ENCODE results near the gene GLRB. TPM values are rescaled to one million over a fixed set of nuclear protein-coding genes. Genes with fewer than 3 reads are reported as not detected.

GLRB gene
- total and polyA plus RNA-seq, 4 donors, result 20.8 to 70.1 (median 42.0) TPM

- H3K9me3 ChIP-seq (ENCODE audit: control insufficient read depth, insufficient read depth, low read length), result no peaks in the 10 kb centered on the region
- no peak overlapping the region for H3K27ac ChIP-seq (ENCODE audit: low read depth, low read length)
- H3K4me1 ChIP-seq (ENCODE audit: control insufficient read depth, insufficient read depth, low read length), result no peaks in the 10 kb centered on the region
- no peaks in the 10 kb centered on the region for H3K27me3 ChIP-seq (ENCODE audit: control insufficient read depth, insufficient read depth, low read length)
- DNase-seq (ENCODE audit: low read depth in 4 of 6, low spot score in 6 of 6), result no peak
- no peak overlapping the region for H3K4me3 ChIP-seq (ENCODE audit: low read depth, low read length)
- 100% methylated on average over 1 of the region's 6 CpGs for WGBS (ENCODE audit: insufficient coverage)
- no peaks in the 10 kb centered on the region for H3K36me3 ChIP-seq (ENCODE audit: control insufficient read depth, insufficient read depth, low read length)
Observed at GRCh38 chr4:157114671-157115070, 38.7 kb downstream of the GLRB start.

GRCh38 chr4:157115613-157116335 lies 39.8 kb downstream of the GLRB start:
- no CpG with 5 or more reads among the region's 3 CpGs for WGBS (ENCODE audit: insufficient coverage)
- Histone ChIP-seq H3K9me3 (ENCODE audit: control insufficient read depth, insufficient read depth, low read length) (no peaks in the 10 kb centered on the region), H3K4me3 (ENCODE audit: low read depth, low read length) (no peak overlapping the region), H3K36me3 (ENCODE audit: control insufficient read depth, insufficient read depth, low read length) (no peaks in the 10 kb centered on the region), H3K27me3 (ENCODE audit: control insufficient read depth, insufficient read depth, low read length) (no peaks in the 10 kb centered on the region), H3K27ac (ENCODE audit: low read depth, low read length) (peak overlapping the region; percentile 68), H3K4me1 (ENCODE audit: control insufficient read depth, insufficient read depth, low read length) (no peaks in the 10 kb centered on the region)
- no peak for DNase-seq (ENCODE audit: low read depth in 4 of 6, low spot score in 6 of 6)

GRCh38 chr4:157121401-157121800 lies 45.5 kb downstream of the GLRB start:
- H3K27me3 ChIP-seq (ENCODE audit: control insufficient read depth, insufficient read depth, low read length), result no peaks in the 10 kb centered on the region
- no peaks in the 10 kb centered on the region for H3K4me1 ChIP-seq (ENCODE audit: control insufficient read depth, insufficient read depth, low read length)
- H3K4me3 ChIP-seq (ENCODE audit: low read depth, low read length), result no peak overlapping the region
- H3K9me3 ChIP-seq (ENCODE audit: control insufficient read depth, insufficient read depth, low read length), result no peaks in the 10 kb centered on the region
- H3K27ac ChIP-seq (ENCODE audit: low read depth, low read length), result no peak overlapping the region
- WGBS (ENCODE audit: insufficient coverage), result no CpG with 5 or more reads among the region's 2 CpGs
- H3K36me3 ChIP-seq (ENCODE audit: control insufficient read depth, insufficient read depth, low read length), result no peaks in the 10 kb centered on the region
- DNase-seq (ENCODE audit: low read depth in 4 of 6, low spot score in 6 of 6), result no peak

GRCh38 chr4:157127571-157127970 lies 51.6 kb downstream of the GLRB start:
- no peaks in the 10 kb centered on the region for H3K4me1 ChIP-seq (ENCODE audit: control insufficient read depth, insufficient read depth, low read length)
- no peaks in the 10 kb centered on the region for H3K9me3 ChIP-seq (ENCODE audit: control insufficient read depth, insufficient read depth, low read length)
- H3K27me3 ChIP-seq (ENCODE audit: control insufficient read depth, insufficient read depth, low read length), result no peaks in the 10 kb centered on the region
- H3K36me3 ChIP-seq (ENCODE audit: control insufficient read depth, insufficient read depth, low read length), result no peaks in the 10 kb centered on the region
- 83% methylated on average over 2 of the region's 2 CpGs for WGBS (ENCODE audit: insufficient coverage)
- no peak overlapping the region for H3K27ac ChIP-seq (ENCODE audit: low read depth, low read length)
- no peak overlapping the region for H3K4me3 ChIP-seq (ENCODE audit: low read depth, low read length)
- no peak for DNase-seq (ENCODE audit: low read depth in 4 of 6, low spot score in 6 of 6)

GRCh38 chr4:157128395-157128794 lies 52.4 kb downstream of the GLRB start:
- no peaks in the 10 kb centered on the region for H3K4me1 ChIP-seq (ENCODE audit: control insufficient read depth, insufficient read depth, low read length)
- peak in 3 of 6 donors; percentile 4 to 71 (median 55) for DNase-seq (ENCODE audit: low read depth in 4 of 6, low spot score in 6 of 6)
- no peak overlapping the region for H3K4me3 ChIP-seq (ENCODE audit: low read depth, low read length)
- H3K27ac ChIP-seq (ENCODE audit: low read depth, low read length), result no peak overlapping the region
- no peaks in the 10 kb centered on the region for H3K27me3 ChIP-seq (ENCODE audit: control insufficient read depth, insufficient read depth, low read length)
- no peaks in the 10 kb centered on the region for H3K36me3 ChIP-seq (ENCODE audit: control insufficient read depth, insufficient read depth, low read length)
- H3K9me3 ChIP-seq (ENCODE audit: control insufficient read depth, insufficient read depth, low read length), result no peaks in the 10 kb centered on the region

GRCh38 chr4:157141976-157142375 lies 66.0 kb downstream of the GLRB start:
- no peak for DNase-seq (ENCODE audit: low read depth in 4 of 6, low spot score in 6 of 6)
- Histone ChIP-seq H3K27ac (ENCODE audit: low read depth, low read length) (no peak overlapping the region), H3K9me3 (ENCODE audit: control insufficient read depth, insufficient read depth, low read length) (no peaks in the 10 kb centered on the region), H3K36me3 (ENCODE audit: control insufficient read depth, insufficient read depth, low read length) (no peaks in the 10 kb centered on the region), H3K27me3 (ENCODE audit: control insufficient read depth, insufficient read depth, low read length) (no peaks in the 10 kb centered on the region), H3K4me1 (ENCODE audit: control insufficient read depth, insufficient read depth, low read length) (no peaks in the 10 kb centered on the region), H3K4me3 (ENCODE audit: low read depth, low read length) (no peak overlapping the region)

- Histone ChIP-seq H3K4me3 (ENCODE audit: low read depth, low read length) (no peak overlapping the region), H3K9me3 (ENCODE audit: control insufficient read depth, insufficient read depth, low read length) (no peaks in the 10 kb centered on the region), H3K36me3 (ENCODE audit: control insufficient read depth, insufficient read depth, low read length) (no peaks in the 10 kb centered on the region), H3K27ac (ENCODE audit: low read depth, low read length) (no peak overlapping the region), H3K27me3 (ENCODE audit: control insufficient read depth, insufficient read depth, low read length) (no peaks in the 10 kb centered on the region), H3K4me1 (ENCODE audit: control insufficient read depth, insufficient read depth, low read length) (no peaks in the 10 kb centered on the region)
- DNase-seq (ENCODE audit: low read depth in 4 of 6, low spot score in 6 of 6), result no peak
- WGBS (ENCODE audit: insufficient coverage), result 37% methylated on average over 2 of the region's 4 CpGs
Observed at GRCh38 chr4:157143369-157143768, 67.4 kb downstream of the GLRB start.

GRCh38 chr4:157151711-157152110 lies 75.8 kb downstream of the GLRB start:
- no peak overlapping the region for H3K27ac ChIP-seq (ENCODE audit: low read depth, low read length)
- H3K36me3 ChIP-seq (ENCODE audit: control insufficient read depth, insufficient read depth, low read length), result no peaks in the 10 kb centered on the region
- no CpG with 5 or more reads among the region's 1 CpG for WGBS (ENCODE audit: insufficient coverage)
- H3K4me1 ChIP-seq (ENCODE audit: control insufficient read depth, insufficient read depth, low read length), result no peaks in the 10 kb centered on the region
- DNase-seq (ENCODE audit: low read depth in 4 of 6, low spot score in 6 of 6), result no peak
- no peaks in the 10 kb centered on the region for H3K27me3 ChIP-seq (ENCODE audit: control insufficient read depth, insufficient read depth, low read length)
- H3K9me3 ChIP-seq (ENCODE audit: control insufficient read depth, insufficient read depth, low read length), result no peaks in the 10 kb centered on the region
- H3K4me3 ChIP-seq (ENCODE audit: low read depth, low read length), result no peak overlapping the region

- no peak overlapping the region for H3K4me3 ChIP-seq (ENCODE audit: low read depth, low read length)
- H3K4me1 ChIP-seq (ENCODE audit: control insufficient read depth, insufficient read depth, low read length), result no peaks in the 10 kb centered on the region
- no peaks in the 10 kb centered on the region for H3K36me3 ChIP-seq (ENCODE audit: control insufficient read depth, insufficient read depth, low read length)
- no peaks in the 10 kb centered on the region for H3K9me3 ChIP-seq (ENCODE audit: control insufficient read depth, insufficient read depth, low read length)
- no peak overlapping the region for H3K27ac ChIP-seq (ENCODE audit: low read depth, low read length)
- H3K27me3 ChIP-seq (ENCODE audit: control insufficient read depth, insufficient read depth, low read length), result no peaks in the 10 kb centered on the region
- no CpG with 5 or more reads among the region's 3 CpGs for WGBS (ENCODE audit: insufficient coverage)
- DNase-seq (ENCODE audit: low read depth in 4 of 6, low spot score in 6 of 6), result no peak
Observed at GRCh38 chr4:157165935-157166610, 90.1 kb downstream of the GLRB start.

GRCh38 chr4:157170321-157170720 lies 94.4 kb downstream of the GLRB start:
- Histone ChIP-seq H3K9me3 (ENCODE audit: control insufficient read depth, insufficient read depth, low read length) (no peaks in the 10 kb centered on the region), H3K27me3 (ENCODE audit: control insufficient read depth, insufficient read depth, low read length) (no peaks in the 10 kb centered on the region), H3K27ac (ENCODE audit: low read depth, low read length) (no peak overlapping the region), H3K36me3 (ENCODE audit: control insufficient read depth, insufficient read depth, low read length) (no peaks in the 10 kb centered on the region), H3K4me3 (ENCODE audit: low read depth, low read length) (no peak overlapping the region), H3K4me1 (ENCODE audit: control insufficient read depth, insufficient read depth, low read length) (no peaks in the 10 kb centered on the region)
- WGBS (ENCODE audit: insufficient coverage), result no CpG with 5 or more reads among the region's 5 CpGs
- peak in 2 of 6 donors; percentile 2 to 37 for DNase-seq (ENCODE audit: low read depth in 4 of 6, low spot score in 6 of 6)
